Common myeloid progenitor, CD34-positive (primary cell): Measurements from ENCODE around the gene WNT9A.

Experiments
- CTCF ChIA-PET: fragments of 350-600 bp; sonication (Branson Sonifier 250); formaldehyde crosslinking; loops from one replicate; lab custom pipeline; 2021; ENCODE audit warnings: antibody characterized with exemption; lab: Charles Lee
- POLR2A ChIA-PET: fragments of 350-600 bp; sonication (Branson Sonifier 250); formaldehyde crosslinking; loops from one replicate; lab custom pipeline; 2021; ENCODE audit warnings: antibody characterized with exemption; lab: Charles Lee
- DNase-seq, 3 donors: peaks; one replicate each; pipeline versions ENCODE4 v3.0.0 to v3.0.0-alpha.2; 2013
- H3K27ac ChIP-seq, 2 experiments: 1 replicate in 1 of 2; 2 replicates in 1 of 2; pipeline ENCODE4 v1.7.0; 2013; ENCODE audit warnings: inconsistent platforms in 2 of 2, low read length in 2 of 2, mild to moderate bottlenecking in 2 of 2, low read depth in 1 of 2, moderate library complexity in 1 of 2; ENCODE audit not compliant: severe bottlenecking in 2 of 2, insufficient read depth in 1 of 2, poor library complexity in 1 of 2
- H3K27me3 ChIP-seq, 5 experiments: replicated peaks in 2 of 5; 1 replicate in 3 of 5; 2 replicates in 2 of 5; pipeline versions ENCODE4 v1.6.1 to v1.7.0; 2013; ENCODE audit warnings: low read length in 4 of 5, mild to moderate bottlenecking in 2 of 5, moderate library complexity in 2 of 5, inconsistent platforms in 1 of 5; ENCODE audit not compliant: insufficient read depth in 5 of 5, control insufficient read depth in 4 of 5
- H3K36me3 ChIP-seq, 4 experiments: 1 replicate in 2 of 4; 2 replicates in 2 of 4; pipeline versions ENCODE4 v1.6.1 to v1.7.0; 2013; ENCODE audit warnings: low read length in 3 of 4, control low read depth in 1 of 4, mild to moderate bottlenecking in 1 of 4; ENCODE audit not compliant: control insufficient read depth in 4 of 4, insufficient read depth in 4 of 4
- H3K4me1 ChIP-seq, 4 experiments: 1 replicate in 3 of 4; 2 replicates in 1 of 4; pipeline versions ENCODE4 v1.6.1 to v1.7.1; 2013; ENCODE audit warnings: low read length in 3 of 4, mild to moderate bottlenecking in 3 of 4, control low read depth in 1 of 4, inconsistent platforms in 1 of 4, moderate library complexity in 1 of 4; ENCODE audit not compliant: control insufficient read depth in 4 of 4, insufficient read depth in 4 of 4; ENCODE audit errors: control extremely low read depth in 1 of 4
- H3K4me3 ChIP-seq, 7 experiments: 1 replicate in 4 of 7; 2 replicates in 3 of 7; pipeline versions ENCODE4 v1.5.1 to v1.7.0; 2013; ENCODE audit warnings: mild to moderate bottlenecking in 7 of 7, low read length in 6 of 7, moderate library complexity in 6 of 7, inconsistent platforms in 2 of 7, low read depth in 2 of 7, control low read depth in 1 of 7; ENCODE audit not compliant: insufficient read depth in 4 of 7, control insufficient read depth in 1 of 7; ENCODE audit errors: extremely low read depth in 1 of 7
- H3K9me3 ChIP-seq, 5 experiments: 1 replicate in 4 of 5; 2 replicates in 1 of 5; pipeline versions ENCODE4 v1.6.1 to v1.7.1; 2013; ENCODE audit warnings: low read length in 4 of 5, mild to moderate bottlenecking in 2 of 5, inconsistent platforms in 1 of 5, low read depth in 1 of 5, moderate library complexity in 1 of 5; ENCODE audit not compliant: control insufficient read depth in 4 of 5, insufficient read depth in 2 of 5; ENCODE audit errors: control extremely low read depth in 1 of 5
- WGBS: methylation state at CpG from one replicate; pipeline ENCODE4 v1.1.5; 2013; ENCODE audit not compliant: insufficient coverage; 5-methylcytosine and 5-hydroxymethylcytosine counted together

Gene WNT9A

GRCh38 chr1:227921461-227922185 is 26.1 kb downstream of the WNT9A start:
- no peak overlapping the region for H3K27ac ChIP-seq
- ChIA-PET POLR2A (no interaction called here), CTCF (no interaction called here)
- no peaks in the 10 kb centered on the region for H3K36me3 ChIP-seq
- H3K4me1 ChIP-seq: peaks cover 0 to 3% (median 1%) of the 10 kb centered on the region in 4 experiments
- WGBS: 98% methylated on average over 32 of the region's 35 CpGs
- no peak for DNase-seq
- H3K27me3 ChIP-seq: no peaks in the 10 kb centered on the region
- no peak overlapping the region for H3K4me3 ChIP-seq
- no peaks in the 10 kb centered on the region for H3K9me3 ChIP-seq

- no peaks in the 10 kb centered on the region for H3K36me3 ChIP-seq
- no peak overlapping the region for H3K4me3 ChIP-seq
- POLR2A ChIA-PET: no interaction called here
Observed at GRCh38 chr1:227920896-227921295, 26.8 kb downstream of the WNT9A start.

GRCh38 chr1:227920426-227920825 is 27.3 kb downstream of the WNT9A start:
- no peak for DNase-seq
- H3K36me3 ChIP-seq: no peaks in the 10 kb centered on the region
- no peak overlapping the region for H3K27ac ChIP-seq
- 96% methylated on average over 10 of the region's 11 CpGs for WGBS
- CTCF ChIA-PET: no interaction called here
- no peaks in the 10 kb centered on the region for H3K9me3 ChIP-seq
- peaks cover 0 to 3% (median 1%) of the 10 kb centered on the region in 4 experiments for H3K4me1 ChIP-seq
- POLR2A ChIA-PET: no interaction called here
- no peaks in the 10 kb centered on the region for H3K27me3 ChIP-seq
- no peak overlapping the region for H3K4me3 ChIP-seq

More at GRCh38 chr1:227920896-227921295, 26.8 kb downstream of the WNT9A start:
- Histone ChIP-seq H3K27ac (no peak overlapping the region), H3K4me1 (peaks cover 0 to 3% (median 1%) of the 10 kb centered on the region in 4 experiments), H3K27me3 (no peaks in the 10 kb centered on the region), H3K9me3 (no peaks in the 10 kb centered on the region)
- CTCF ChIA-PET: no interaction called here
- no peak for DNase-seq
- WGBS: 98% methylated on average over 8 of the region's 8 CpGs

- no peaks in the 10 kb centered on the region for H3K36me3 ChIP-seq
- no peaks in the 10 kb centered on the region for H3K9me3 ChIP-seq
- ChIA-PET POLR2A (no interaction called here), CTCF (no interaction called here)
- peaks cover 0 to 3% (median 1%) of the 10 kb centered on the region in 4 experiments for H3K4me1 ChIP-seq
- WGBS: 60% methylated on average over 5 of the region's 12 CpGs
- H3K4me3 ChIP-seq: no peak overlapping the region
- no peak overlapping the region for H3K27ac ChIP-seq
- H3K27me3 ChIP-seq: no peaks in the 10 kb centered on the region
- peak in 1 of 3 donors; percentile 29 for DNase-seq
Observed at GRCh38 chr1:227919906-227920305, 27.8 kb downstream of the WNT9A start.

GRCh38 chr1:227918736-227919135 is 29.0 kb downstream of the WNT9A start:
- ChIA-PET POLR2A (no interaction called here), CTCF (no interaction called here)
- DNase-seq: no peak
- peaks cover 0 to 2% (median 0%) of the 10 kb centered on the region in 4 experiments for H3K4me1 ChIP-seq
- no peaks in the 10 kb centered on the region for H3K9me3 ChIP-seq
- no peaks in the 10 kb centered on the region for H3K36me3 ChIP-seq
- H3K27me3 ChIP-seq: no peaks in the 10 kb centered on the region
- 100% methylated on average over 3 of the region's 9 CpGs for WGBS
- no peak overlapping the region for H3K4me3 ChIP-seq
- H3K27ac ChIP-seq: no peak overlapping the region

GRCh38 chr1:227918083-227918700 is 29.5 kb downstream of the WNT9A start:
- 100% methylated on average over 3 of the region's 5 CpGs for WGBS
- Histone ChIP-seq H3K36me3 (no peaks in the 10 kb centered on the region), H3K4me3 (no peak overlapping the region), H3K4me1 (peaks cover 0 to 7% (median under 1%) of the 10 kb centered on the region in 4 experiments), H3K27ac (no peak overlapping the region), H3K27me3 (no peaks in the 10 kb centered on the region), H3K9me3 (no peaks in the 10 kb centered on the region)
- DNase-seq: no peak
- POLR2A ChIA-PET: no interaction called here
- CTCF ChIA-PET: no interaction called here
